ENCODE measurements around the gene FGFR2.
"Not testable (repeated sequence)": the region's sequence is repeated elsewhere in the genome, so short reads cannot be mapped to it uniquely, and the experiment has no call there.

Gene FGFR2

DNA sequence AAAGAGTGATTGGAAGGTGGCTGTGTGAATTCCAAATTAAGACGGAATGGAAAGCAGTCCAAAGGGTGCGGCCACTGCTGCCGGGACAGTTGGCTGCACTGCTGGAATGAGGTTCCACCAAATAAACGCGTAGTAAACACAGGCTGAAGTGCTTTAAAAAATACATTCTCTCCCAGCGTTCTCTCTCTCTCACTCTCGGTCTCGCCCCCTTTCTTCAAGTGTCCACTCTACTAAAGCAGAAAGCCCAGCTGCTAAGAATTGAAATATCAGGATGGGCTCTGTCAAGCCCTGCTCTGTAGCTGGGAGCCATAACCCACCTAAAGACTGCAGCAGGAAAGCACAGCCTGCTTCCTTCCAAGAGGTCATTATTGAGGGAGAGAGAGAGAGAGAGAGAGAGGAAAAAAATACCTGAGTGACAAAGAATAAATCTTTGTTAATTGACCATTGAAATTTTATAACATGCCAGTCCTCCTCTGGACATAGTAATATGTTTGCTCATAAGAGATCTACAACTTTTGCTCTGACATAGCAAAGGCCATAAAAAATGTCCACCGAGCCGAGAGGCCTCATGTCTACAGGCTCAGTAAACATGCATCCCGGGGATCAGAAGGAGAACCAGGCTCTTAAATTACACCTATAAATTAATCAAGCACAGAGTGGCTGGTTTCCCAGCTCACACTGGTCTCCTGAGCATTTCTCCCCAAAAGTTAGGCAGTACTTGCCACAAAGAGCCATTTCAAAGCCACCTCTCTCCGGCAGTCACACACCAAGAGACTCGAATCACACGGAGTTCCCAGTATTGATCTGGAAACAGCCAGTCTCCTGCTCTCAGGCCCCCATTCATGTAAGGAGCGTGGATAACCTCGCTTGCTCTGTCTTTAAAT lies 72.8 kb downstream of the FGFR2 start:
- TF ChIP-seq, protein P1, sequence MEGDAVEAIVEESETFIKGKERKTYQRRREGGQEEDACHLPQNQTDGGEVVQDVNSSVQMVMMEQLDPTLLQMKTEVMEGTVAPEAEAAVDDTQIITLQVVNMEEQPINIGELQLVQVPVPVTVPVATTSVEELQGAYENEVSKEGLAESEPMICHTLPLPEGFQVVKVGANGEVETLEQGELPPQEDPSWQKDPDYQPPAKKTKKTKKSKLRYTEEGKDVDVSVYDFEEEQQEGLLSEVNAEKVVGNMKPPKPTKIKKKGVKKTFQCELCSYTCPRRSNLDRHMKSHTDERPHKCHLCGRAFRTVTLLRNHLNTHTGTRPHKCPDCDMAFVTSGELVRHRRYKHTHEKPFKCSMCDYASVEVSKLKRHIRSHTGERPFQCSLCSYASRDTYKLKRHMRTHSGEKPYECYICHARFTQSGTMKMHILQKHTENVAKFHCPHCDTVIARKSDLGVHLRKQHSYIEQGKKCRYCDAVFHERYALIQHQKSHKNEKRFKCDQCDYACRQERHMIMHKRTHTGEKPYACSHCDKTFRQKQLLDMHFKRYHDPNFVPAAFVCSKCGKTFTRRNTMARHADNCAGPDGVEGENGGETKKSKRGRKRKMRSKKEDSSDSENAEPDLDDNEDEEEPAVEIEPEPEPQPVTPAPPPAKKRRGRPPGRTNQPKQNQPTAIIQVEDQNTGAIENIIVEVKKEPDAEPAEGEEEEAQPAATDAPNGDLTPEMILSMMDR (IDR thresholded peaks at IDR 0.05), result no peak
- Histone ChIP-seq H3K27me3 (no peaks in the 10 kb centered on the region), H3K4me3 (ENCODE audit: low read depth in 1 of 2, low read length in 1 of 2) (no peak overlapping the region), H3K9me3 (no peaks in the 10 kb centered on the region), H3K27ac (no peak overlapping the region), H3K4me1 (ENCODE audit: control insufficient read depth in 1 of 2, insufficient read depth in 1 of 2, low read depth in 1 of 2, low read length in 1 of 2) (peaks cover 0 to 24% of the 10 kb centered on the region in 2 experiments), H3K36me3 (no peaks in the 10 kb centered on the region)

DNA sequence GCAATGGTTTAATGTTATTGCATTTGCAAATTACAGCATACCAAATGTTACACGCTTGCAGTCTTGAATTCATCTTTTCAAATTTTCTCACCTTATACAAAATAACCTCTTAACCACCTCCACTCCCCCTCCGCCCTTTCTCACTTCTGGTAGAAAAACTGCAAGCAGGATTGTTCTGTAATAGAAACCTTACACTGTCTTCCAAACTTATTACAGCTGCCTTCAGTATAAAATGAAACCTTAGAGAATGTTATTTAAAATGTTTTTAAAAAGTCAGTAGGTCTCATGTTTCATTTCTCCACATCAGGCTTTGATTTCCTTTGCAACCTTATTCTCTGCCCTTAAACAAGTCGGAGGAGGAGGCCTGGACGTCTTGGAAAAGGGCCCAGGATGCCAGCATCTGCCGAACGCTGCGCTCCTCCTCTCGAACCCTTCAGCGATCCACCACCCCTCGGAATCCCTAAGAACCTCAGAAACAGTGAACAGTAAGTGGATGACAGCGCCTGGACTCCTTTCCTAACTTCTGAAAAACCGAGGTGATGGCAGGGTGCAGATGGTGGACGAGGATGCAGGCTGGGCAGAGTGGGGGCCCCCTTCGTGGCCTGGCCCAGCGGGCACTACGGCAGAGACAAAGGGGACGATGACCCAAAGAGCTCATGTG lies 74.0 kb downstream of the FGFR2 start:
- H3K27me3 ChIP-seq, result no peaks in the 10 kb centered on the region
- no peak overlapping the region for H3K4me3 ChIP-seq (ENCODE audit: low read depth in 1 of 2, low read length in 1 of 2)
- H3K4me1 ChIP-seq (ENCODE audit: control insufficient read depth in 1 of 2, insufficient read depth in 1 of 2, low read depth in 1 of 2, low read length in 1 of 2), result peaks cover 0 to 19% of the 10 kb centered on the region in 2 experiments
- H3K9me3 ChIP-seq, result no peaks in the 10 kb centered on the region
- TF ChIP-seq, protein P1 (IDR thresholded peaks at IDR 0.05), result no peak
- H3K36me3 ChIP-seq, result no peaks in the 10 kb centered on the region
- H3K27ac ChIP-seq, result no peak overlapping the region

DNA sequence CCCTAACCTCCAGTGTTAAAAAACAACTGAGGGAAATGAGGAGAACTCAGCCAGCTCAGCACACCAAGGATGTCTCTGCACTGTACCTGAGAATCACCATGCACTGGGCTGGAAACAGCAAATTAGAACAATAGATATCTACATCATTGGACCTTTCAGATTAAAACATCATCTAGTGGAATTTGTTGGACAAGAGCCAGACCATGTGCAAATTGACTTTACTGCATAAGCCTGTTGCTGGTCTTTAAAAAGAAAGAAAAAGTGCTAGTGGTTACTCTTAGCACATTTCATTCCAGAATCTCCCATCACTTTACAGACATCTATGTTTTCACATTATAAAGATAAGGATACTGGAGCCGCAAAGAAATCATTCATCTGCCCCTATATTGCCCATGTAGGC lies 75.4 kb downstream of the FGFR2 start:
- TF ChIP-seq, protein P1 (IDR thresholded peaks at IDR 0.05), result no peak
- Histone ChIP-seq H3K27ac (no peak overlapping the region), H3K9me3 (no peaks in the 10 kb centered on the region), H3K36me3 (no peaks in the 10 kb centered on the region), H3K4me3 (ENCODE audit: low read depth in 1 of 2, low read length in 1 of 2) (no peak overlapping the region), H3K4me1 (ENCODE audit: control insufficient read depth in 1 of 2, insufficient read depth in 1 of 2, low read depth in 1 of 2, low read length in 1 of 2) (peaks cover 0 to 19% of the 10 kb centered on the region in 2 experiments), H3K27me3 (no peaks in the 10 kb centered on the region)

DNA sequence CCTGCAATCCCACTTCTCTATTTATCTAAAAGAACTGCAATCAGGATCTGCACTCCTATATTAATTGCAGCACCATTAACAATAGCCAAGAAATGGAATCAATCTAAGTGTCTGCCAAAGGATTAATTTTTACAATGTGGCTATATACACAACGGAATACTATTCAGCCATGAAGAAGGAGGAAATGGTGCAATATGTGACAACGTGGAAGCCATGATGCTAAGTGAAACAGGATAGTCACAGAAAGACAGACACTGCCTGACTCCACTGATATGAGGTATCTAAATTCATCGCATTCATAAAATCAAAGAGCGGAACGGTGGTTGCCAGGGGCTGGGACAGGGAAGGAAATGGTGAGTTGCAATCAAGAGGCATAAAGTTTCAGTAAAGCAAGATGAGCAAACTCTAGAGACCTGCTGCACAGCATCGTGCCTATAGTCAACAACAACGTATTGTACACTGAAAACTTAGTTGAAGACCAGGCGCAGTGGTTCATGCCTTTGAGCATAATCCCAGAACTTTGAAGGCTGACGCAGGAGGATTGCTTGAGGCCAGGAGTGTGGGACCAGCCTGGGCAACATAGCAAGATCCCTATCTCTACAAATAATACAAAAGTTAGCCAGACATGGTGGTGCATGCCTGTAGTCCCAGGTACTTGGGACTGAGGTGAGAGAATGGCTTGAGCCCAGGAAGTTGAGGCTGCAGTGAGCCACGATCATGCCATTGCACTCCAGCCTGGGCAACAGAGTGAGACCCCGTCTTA lies 76.3 kb downstream of the FGFR2 start:
- H3K36me3 ChIP-seq, result no peaks in the 10 kb centered on the region
- peaks cover 0 to 11% of the 10 kb centered on the region in 2 experiments for H3K4me1 ChIP-seq (ENCODE audit: control insufficient read depth in 1 of 2, insufficient read depth in 1 of 2, low read depth in 1 of 2, low read length in 1 of 2)
- no peak overlapping the region for H3K27ac ChIP-seq
- no peaks in the 10 kb centered on the region for H3K9me3 ChIP-seq
- TF ChIP-seq, protein P1 (IDR thresholded peaks at IDR 0.05), result no peak
- no peak overlapping the region for H3K4me3 ChIP-seq (ENCODE audit: low read depth in 1 of 2, low read length in 1 of 2)
- no peaks in the 10 kb centered on the region for H3K27me3 ChIP-seq

DNA sequence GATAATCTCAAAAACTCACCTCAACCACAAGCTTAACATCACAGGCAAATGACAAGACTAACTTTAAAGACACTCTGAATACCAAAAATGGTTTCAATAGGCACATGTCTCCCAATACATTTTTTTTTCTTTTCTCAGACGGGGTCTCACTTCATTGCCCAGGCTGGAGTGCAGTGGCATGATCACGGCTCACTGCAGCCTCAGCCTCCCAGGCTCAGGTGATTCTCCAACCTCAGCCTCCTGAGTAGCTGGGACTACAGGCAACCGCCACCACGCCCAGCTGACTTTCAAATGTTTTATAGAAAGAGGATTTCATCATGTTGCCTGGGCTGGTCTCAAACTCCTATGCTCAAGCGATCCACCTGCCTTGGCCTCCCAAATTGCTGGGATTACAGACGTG lies 77.7 kb downstream of the FGFR2 start:
- H3K27me3 ChIP-seq; H3K9me3 ChIP-seq; H3K36me3 ChIP-seq; H3K4me1 ChIP-seq (ENCODE audit: control insufficient read depth in 1 of 2, insufficient read depth in 1 of 2, low read depth in 1 of 2, low read length in 1 of 2); H3K27ac ChIP-seq; H3K4me3 ChIP-seq (ENCODE audit: low read depth in 1 of 2, low read length in 1 of 2): not testable (repeated sequence)

All from neutrophil (primary cell).